22Rv1 (cell line): ENCODE data around the gene FOXG1.

ENCODE experiments used
- H3K27ac ChIP-seq: fragments of 450-650 bp; 2 replicates; pipeline ENCODE4 v1.5.1; 2017
- ZFX ChIP-seq: fragments of 450-650 bp; IDR thresholded peaks from 2 replicates; pipeline ENCODE4 v1.6.1; 2017; ENCODE audit warnings: antibody characterized with exemption, borderline replicate concordance
- TF ChIP-seq, protein P1 (sequence below): fragments of 450-650 bp; IDR thresholded peaks from 2 replicates; pipeline ENCODE4 v1.5.1; 2017; ENCODE audit warnings: mild to moderate bottlenecking

FOXG1 gene

DNA sequence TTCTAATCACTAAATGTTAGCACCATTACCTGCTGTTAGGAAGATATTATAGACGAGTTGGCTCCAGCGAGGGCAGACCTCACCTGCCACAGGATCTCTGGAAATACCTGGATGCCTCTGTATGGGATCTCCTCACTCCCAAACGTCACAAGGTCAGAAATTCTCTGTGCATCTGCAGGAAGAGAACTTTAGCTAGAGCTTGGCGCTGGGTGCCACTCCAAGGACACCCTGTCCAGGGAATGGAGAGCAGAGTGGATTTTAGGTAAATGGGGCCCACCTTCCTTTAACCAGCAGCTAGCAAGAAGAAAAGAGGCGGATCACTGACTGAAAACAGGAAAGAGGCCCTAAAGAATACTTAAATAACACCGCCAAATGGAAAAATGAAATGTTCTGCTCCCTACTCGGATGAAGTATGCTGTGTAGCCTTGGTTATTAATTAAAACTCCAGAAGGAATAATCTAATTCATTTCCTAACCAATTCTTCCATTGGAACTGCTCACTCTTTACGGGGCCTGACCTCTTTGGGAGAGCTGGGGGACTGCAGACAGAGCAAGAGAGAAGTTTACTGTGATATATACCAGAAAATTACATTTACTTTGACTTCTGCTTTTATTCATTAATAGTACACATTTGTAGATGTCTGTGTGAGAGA, 4.2 kb upstream of the FOXG1 start:
- TF ChIP-seq, protein P1, sequence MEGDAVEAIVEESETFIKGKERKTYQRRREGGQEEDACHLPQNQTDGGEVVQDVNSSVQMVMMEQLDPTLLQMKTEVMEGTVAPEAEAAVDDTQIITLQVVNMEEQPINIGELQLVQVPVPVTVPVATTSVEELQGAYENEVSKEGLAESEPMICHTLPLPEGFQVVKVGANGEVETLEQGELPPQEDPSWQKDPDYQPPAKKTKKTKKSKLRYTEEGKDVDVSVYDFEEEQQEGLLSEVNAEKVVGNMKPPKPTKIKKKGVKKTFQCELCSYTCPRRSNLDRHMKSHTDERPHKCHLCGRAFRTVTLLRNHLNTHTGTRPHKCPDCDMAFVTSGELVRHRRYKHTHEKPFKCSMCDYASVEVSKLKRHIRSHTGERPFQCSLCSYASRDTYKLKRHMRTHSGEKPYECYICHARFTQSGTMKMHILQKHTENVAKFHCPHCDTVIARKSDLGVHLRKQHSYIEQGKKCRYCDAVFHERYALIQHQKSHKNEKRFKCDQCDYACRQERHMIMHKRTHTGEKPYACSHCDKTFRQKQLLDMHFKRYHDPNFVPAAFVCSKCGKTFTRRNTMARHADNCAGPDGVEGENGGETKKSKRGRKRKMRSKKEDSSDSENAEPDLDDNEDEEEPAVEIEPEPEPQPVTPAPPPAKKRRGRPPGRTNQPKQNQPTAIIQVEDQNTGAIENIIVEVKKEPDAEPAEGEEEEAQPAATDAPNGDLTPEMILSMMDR, result no peak
- no peak for TF ChIP-seq ZFX
- H3K27ac ChIP-seq, result no peak overlapping the region

DNA sequence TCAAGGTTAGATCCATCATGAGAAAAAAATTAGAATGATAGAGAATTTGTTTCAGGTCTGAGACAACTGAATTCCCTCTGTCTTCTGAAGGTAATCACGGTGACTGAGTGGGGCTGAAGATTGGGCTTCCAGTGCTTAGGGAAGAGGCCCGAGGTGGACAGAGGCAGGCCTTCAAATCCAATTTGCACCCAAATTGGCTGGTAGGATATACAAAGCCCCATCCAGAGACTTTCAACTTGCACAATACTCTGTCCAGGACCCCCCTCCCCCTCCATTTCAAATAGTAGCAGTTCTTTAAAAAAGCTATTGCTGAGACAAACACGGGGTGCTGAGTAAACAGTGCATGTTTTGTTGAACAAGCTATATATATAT, 3.6 kb upstream of the FOXG1 start:
- TF ChIP-seq, protein P1, result no peak
- no peak for TF ChIP-seq ZFX

DNA sequence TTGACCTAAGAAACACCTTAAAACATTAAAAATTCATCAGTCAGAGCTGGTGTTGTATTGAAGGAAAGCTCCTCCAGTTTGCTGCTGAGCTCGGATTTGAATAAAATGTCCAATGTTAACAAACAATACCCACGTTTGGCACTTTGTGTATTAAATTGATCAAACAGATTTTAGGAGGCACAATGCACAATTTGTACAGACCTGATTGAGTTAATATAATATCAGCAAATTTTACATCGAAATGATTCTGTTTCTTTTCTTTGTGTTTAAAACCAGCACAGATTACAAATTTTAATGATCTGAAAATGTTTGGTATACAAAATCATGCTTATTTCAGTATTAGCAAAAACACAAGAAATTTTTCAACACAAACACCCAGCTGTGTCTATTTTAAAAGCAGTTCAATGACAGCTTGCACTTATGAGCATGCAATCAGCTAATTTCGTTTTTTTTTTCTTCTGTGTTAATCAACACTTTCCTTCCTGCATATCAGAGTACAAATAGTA, 2.8 kb upstream of the FOXG1 start:
- TF ChIP-seq, protein P1, result no peak
- no peak for TF ChIP-seq ZFX
- no peak overlapping the region for H3K27ac ChIP-seq

More for the DNA sequence above, 3.6 kb upstream of the FOXG1 start:
- no peak overlapping the region for H3K27ac ChIP-seq

DNA sequence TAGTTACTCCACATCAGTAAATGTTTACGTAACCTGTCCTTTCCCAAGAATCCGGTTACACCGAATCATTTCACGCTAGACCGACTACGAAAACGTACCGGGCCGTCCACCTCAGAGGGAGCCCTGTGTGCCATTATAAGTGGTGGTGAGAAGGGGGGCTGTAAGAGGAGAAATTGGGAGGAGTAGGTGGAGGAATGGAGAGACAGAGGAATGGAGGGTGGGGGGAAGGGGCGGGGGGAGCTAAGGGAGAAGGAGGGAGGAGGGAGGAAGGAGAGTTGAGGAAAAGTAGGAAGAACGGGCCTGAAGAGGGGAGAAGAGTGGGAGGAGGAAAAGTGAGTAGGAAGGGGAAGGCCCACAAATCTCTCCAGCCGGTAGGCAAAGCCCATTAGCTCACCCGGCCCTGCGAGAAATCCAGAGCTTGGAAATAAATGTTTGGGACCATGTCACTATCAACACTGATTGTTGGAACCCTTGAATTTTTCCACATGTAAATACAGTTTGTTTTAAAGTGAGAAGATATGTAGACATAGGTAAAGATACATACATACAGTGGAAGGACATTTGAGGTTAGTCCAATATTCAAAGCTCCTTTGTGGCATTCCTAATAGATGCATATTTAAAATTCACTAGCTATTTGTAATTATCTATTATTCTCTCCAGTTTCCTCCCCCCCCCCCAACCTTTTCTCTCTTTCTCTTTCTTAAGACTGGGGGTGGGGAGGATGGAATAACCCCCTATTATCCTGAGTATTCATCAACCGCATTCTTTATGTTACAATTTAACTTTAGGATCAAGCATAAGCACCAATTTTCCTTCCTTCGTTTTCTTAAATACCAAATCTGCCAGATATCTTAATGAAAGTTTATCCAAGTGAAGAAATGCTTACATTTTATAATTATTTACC, 2.1 kb upstream of the FOXG1 start:
- TF ChIP-seq, protein P1, result no peak
- no peak for TF ChIP-seq ZFX
- H3K27ac ChIP-seq, result no peak overlapping the region

DNA sequence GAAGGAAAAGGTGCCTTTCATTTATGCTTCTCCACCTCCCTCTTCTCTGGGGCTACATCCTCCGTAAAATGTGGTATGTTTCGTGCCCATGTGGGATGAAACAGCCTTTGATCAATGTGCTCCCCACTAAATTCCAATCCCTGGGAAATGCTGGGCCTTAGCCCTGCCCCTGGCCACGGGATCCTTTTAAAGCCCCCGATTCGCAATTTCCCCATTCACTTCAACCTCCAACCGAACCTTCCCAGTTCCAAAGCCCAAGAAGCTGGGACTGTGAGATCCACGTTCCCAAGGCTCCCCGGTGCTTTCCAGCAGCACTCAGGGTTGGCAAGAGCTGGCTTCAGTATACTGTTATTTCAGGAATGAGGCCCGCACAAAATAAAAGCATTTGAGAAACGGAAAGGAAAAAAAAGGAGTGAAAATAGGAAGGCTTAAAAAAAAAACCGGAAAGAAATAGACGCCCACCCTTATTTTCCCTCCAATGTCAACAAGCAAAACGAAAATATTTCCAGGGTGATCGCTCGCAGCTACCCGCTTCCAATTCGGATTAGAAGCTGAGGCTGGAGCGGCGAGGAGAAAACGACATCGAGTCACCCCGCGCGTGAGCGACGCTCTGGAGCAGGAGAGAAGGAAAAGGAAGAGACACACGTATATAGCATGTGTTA, 1.3 kb upstream of the FOXG1 start:
- no peak overlapping the region for H3K27ac ChIP-seq
- TF ChIP-seq ZFX, result no peak
- TF ChIP-seq, protein P1, result no peak

DNA sequence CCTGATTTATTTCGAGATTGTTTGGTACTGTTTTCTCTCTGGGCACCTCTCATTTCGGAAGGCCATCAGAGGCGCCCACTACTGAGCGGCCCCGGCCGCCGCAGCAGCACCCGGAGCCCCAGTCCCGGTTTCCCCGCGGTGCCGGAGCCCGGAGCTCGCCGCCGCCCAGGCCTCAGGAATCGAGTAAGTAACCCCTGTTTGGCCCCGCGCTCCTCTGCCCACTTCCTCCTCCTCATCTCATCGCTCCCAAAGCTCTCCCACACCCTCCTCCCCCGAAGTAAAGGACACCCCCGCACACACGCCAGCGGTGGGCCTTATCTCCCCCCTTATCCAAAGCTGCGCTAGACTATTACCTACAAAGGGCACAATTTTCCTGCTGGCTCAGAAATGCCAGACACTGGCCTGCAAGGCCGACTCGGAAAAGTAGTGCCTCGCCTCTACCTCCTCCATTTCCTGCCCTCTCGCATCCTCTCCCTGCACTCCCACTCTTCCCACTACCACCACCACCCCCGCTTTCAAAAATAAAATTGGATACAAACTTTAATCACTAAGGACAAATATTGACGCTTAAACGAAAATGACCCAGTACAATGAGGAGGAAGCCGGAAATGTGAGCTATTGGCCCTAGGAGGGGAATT, 637 bp upstream of the FOXG1 start:
- no peak for TF ChIP-seq ZFX
- TF ChIP-seq, protein P1, result no peak
- H3K27ac ChIP-seq, result no peak overlapping the region
